ENCODE data around the gene PDXK. TPM values are rescaled to one million over a fixed set of nuclear protein-coding genes. Genes with fewer than 3 reads are reported as not detected.

Gene PDXK
- total and polyA plus RNA-seq, 10 of the 15 experiments (the other 5 are each of a cell fraction or from before 2014, with no cell fraction given): 3.7 to 141 (median 60.0) TPM

DNA sequence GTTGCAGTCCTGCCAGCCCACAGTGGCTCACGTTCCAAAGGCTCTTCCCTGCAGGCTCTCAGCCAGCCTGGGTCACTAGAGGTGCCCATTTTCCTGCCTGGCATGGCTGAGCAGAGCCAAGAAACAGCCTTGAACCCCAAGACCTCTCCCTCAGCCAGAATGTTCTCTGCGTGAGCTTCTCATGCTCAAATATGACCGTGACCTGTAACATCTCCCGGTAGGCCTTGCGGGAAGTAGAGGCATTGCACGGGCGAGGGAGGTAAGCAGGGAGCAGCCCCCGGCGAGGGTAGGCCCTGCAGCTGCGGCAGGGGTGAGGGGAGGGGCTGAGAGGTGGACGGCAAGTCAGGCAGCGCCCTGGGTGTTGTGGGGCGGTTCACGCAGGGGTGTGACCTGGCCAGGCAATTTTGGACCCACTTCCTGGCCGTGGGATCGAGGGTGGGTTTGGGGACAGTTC lies 90.4 kb downstream of the PDXK start:
- no peak overlapping the region for H3K4me3 ChIP-seq
- H2AFZ ChIP-seq (ENCODE audit: control insufficient read depth, low read depth, low read length): no peak overlapping the region
- H3K9me3 ChIP-seq (replicated peaks; ENCODE audit: control insufficient read depth, insufficient read depth, low read length): no peaks in the 10 kb centered on the region
- FAIRE-seq (no peak), DNase-seq (ENCODE audit: low read depth, low spot score) (no peak), ATAC-seq (no peak)
- H3K36me3 ChIP-seq (ENCODE audit: control insufficient read depth in 2 of 2, insufficient read depth in 2 of 2, low read length in 1 of 2): peaks cover 0 to 5% of the 10 kb centered on the region in 2 experiments; a peak in 2 of 4 replicates
- RAD21 ChIA-PET (ENCODE audit: unreplicated experiment): interaction anchor here (1.2 to 3.6 kb wide), 2 partner anchors 129 to 130 kb away, joined by 4 to 21 read pairs; no protein-coding TSS in a partner anchor
- peaks cover 7% of the 10 kb centered on the region for H3K79me2 ChIP-seq (ENCODE audit: control insufficient read depth, insufficient read depth, low read length)
- in situ Hi-C loops (cut with MboI) (loop anchor here (5.0 kb wide), 2 partner anchors 113 to 168 kb away; no protein-coding TSS in a partner anchor), intact Hi-C loops (cut with micrococcal nuclease; ENCODE audit: unreplicated experiment) (no loop called here)
- no peaks in the 10 kb centered on the region for H3K27me3 ChIP-seq (replicated peaks in 1 of 2; ENCODE audit: control insufficient read depth in 2 of 2, insufficient read depth in 2 of 2, low read length in 1 of 2)
- TF ChIP-seq ASH2L (IDR thresholded peaks at IDR 0.05; ENCODE audit: borderline replicate concordance, low read depth) (no peak), BRCA1 (IDR thresholded peaks at IDR 0.05; ENCODE audit: low read depth, low read length) (no peak), NR2C2 (IDR thresholded peaks at IDR 0.05; ENCODE audit: borderline replicate concordance, control insufficient read depth, insufficient read length, low read depth) (no peak), SRF (IDR thresholded peaks at IDR 0.05; ENCODE audit: low read depth in 2 of 2, low read length in 2 of 2) (no peak), CTCF (IDR thresholded peaks at IDR 0.05 in 2 of 3, conservative IDR thresholded peaks at IDR 0.05 in 1 of 3; ENCODE audit: control insufficient read depth in 2 of 3, extremely low read depth in 1 of 3, insufficient read depth in 1 of 3, low read depth in 3 of 3, low read length in 3 of 3) (no peak), LARP7 (IDR thresholded peaks at IDR 0.05) (no peak), RUNX3 (IDR thresholded peaks at IDR 0.05; ENCODE audit: low read length) (no peak), BCL11A (IDR thresholded peaks at IDR 0.05; ENCODE audit: low read depth, low read length) (no peak), ZBED1 (IDR thresholded peaks at IDR 0.05; ENCODE audit: borderline replicate concordance) (no peak), CREM (IDR thresholded peaks at IDR 0.05; ENCODE audit: low read depth) (no peak), PML (IDR thresholded peaks at IDR 0.05; ENCODE audit: low read length) (no peak), E2F4 (IDR thresholded peaks at IDR 0.05; ENCODE audit: low read depth, low read length) (no peak), NFYA (IDR thresholded peaks at IDR 0.05; ENCODE audit: borderline replicate concordance, low read depth, low read length) (no peak), SREBF1 (IDR thresholded peaks at IDR 0.05; ENCODE audit: low read length) (no peak), IRF4 (IDR thresholded peaks at IDR 0.05; ENCODE audit: low read depth, low read length) (no peak)
- TF ChIP-seq, protein P1, sequence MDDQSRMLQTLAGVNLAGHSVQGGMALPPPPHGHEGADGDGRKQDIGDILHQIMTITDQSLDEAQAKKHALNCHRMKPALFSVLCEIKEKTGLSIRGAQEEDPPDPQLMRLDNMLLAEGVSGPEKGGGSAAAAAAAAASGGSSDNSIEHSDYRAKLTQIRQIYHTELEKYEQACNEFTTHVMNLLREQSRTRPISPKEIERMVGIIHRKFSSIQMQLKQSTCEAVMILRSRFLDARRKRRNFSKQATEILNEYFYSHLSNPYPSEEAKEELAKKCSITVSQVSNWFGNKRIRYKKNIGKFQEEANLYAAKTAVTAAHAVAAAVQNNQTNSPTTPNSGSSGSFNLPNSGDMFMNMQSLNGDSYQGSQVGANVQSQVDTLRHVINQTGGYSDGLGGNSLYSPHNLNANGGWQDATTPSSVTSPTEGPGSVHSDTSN (IDR thresholded peaks at IDR 0.05; ENCODE audit: insufficient replicate concordance, low read depth, low read length): no peak
- TF ChIP-seq, protein P2, sequence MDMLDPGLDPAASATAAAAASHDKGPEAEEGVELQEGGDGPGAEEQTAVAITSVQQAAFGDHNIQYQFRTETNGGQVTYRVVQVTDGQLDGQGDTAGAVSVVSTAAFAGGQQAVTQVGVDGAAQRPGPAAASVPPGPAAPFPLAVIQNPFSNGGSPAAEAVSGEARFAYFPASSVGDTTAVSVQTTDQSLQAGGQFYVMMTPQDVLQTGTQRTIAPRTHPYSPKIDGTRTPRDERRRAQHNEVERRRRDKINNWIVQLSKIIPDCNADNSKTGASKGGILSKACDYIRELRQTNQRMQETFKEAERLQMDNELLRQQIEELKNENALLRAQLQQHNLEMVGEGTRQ (IDR thresholded peaks at IDR 0.05; ENCODE audit: borderline replicate concordance, low read depth, low read length): no peak
- no peak overlapping the region for H3K4me2 ChIP-seq (ENCODE audit: control insufficient read depth, insufficient read depth)
- peaks cover 54% of the 10 kb centered on the region for H3K4me1 ChIP-seq (ENCODE audit: control insufficient read depth, insufficient read depth, low read length)
- no peak overlapping the region; the same call in 1 of the 2 replicates for H3K27ac ChIP-seq (ENCODE audit: control insufficient read depth, insufficient read depth)
- SMC1A ChIA-PET (ENCODE audit: uncharacterized antibody, unreplicated experiment): interaction anchor here (1.0 to 3.3 kb wide), 2 partner anchors 88 to 166 kb away, joined by 4 to 16 read pairs; no protein-coding TSS in a partner anchor
- 85% methylated on average over 10 of the region's 16 CpGs for WGBS (ENCODE audit: insufficient coverage, insufficient replicate concordance, low lambda C conversion rate, missing lambda C conversion rate)
- no TSS peak for BruUV-seq (replicated peaks)
- POLR2A ChIA-PET: no interaction called here
- H4K20me1 ChIP-seq (ENCODE audit: control insufficient read depth, insufficient read depth): no peaks in the 10 kb centered on the region
- 0 out of 2 replicates have a peak overlapping the region, but pooled peaks have one; percentile 16 for H3K9ac ChIP-seq (ENCODE audit: control insufficient read depth, insufficient read depth, low read length)
- CTCF ChIA-PET: interaction anchor here (0.5 to 4.5 kb wide), 5 partner anchors 58 to 166 kb away, joined by 3 to 39 read pairs (median 4); no protein-coding TSS in a partner anchor

Measured in GM12878 (cell line).